ENCODE data around the gene PLCG2. TPM values are rescaled to one million over a fixed set of nuclear protein-coding genes. Genes with fewer than 3 reads are reported as not detected.
"Not testable (repeated sequence)": the region's sequence is repeated elsewhere in the genome, so short reads cannot be mapped to it uniquely, and the experiment has no call there.

The PLCG2 gene
- total RNA-seq, 1 experiment from 2014 or later = 1.5 TPM

GRCh38 chr16:81790277-81790676, 11.2 kb downstream of the PLCG2 start:
- DNase-seq (ENCODE audit: low read depth) = no peak

GRCh38 chr16:81790830-81791435, 11.8 kb downstream of the PLCG2 start:
- DNase-seq (ENCODE audit: low read depth) = no peak

GRCh38 chr16:81792828-81793227, 13.7 kb downstream of the PLCG2 start:
- no peak for DNase-seq (ENCODE audit: low read depth)

DNA sequence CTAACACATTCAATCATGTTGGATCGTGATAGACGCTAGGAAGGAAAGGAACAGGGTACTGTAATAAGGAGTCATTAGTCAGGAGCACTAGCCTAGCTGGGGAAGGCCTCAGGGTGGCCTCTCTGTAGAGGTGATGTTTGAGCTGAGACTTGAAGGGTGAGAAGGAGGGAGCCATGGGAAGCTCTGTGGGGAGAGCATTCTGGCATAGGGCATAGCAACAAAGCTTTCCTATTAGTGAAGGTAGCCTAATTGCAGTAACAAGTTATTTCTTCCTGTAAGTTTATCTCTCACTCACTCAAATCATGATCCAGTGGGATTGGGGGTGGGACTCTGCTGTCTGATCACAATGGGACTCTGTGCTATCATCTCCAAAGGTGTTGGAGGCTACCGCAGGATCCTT, 16.1 kb downstream of the PLCG2 start:
- no peak for DNase-seq (ENCODE audit: low read depth)

- no peak for DNase-seq (ENCODE audit: low read depth)
These were observed 16.9 kb downstream of the PLCG2 start for GRCh38 chr16:81796035-81796434.

DNA sequence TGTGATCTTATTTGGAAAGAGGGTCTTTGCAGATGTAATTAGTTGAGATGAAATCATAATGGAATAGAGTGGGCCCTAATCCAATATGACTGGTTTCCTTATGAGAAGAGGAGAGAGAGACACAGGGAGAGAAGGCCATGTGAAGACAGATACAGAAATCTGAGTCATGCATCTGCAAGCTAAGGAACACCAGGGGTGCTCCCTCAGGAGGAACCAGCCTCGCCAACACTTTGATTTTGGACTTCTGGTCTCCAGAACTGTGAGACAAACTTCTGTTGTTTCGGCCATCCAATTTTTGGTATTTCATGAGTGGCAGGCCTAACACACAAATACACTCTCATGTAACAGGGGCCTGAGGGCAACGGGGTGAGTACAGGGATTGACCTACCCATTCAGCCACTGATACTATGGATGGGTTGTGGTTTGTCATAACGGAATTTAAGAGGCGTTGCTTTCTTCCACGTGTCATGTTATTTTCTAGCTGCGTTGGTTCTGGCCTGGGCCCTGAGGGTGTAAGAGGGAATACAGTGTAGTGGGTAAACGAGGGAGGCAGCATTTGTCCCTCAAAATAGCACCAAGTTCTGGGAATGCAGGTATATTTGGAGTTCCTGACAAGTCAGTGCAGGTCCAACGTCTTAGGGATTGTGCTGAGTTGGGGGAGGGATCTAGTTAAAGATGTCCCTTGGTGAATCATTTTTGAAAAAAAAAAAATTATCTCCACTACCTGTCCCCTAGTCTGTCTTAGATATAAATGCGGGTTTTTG, 17.7 kb downstream of the PLCG2 start:
- no peak for DNase-seq (ENCODE audit: low read depth)

GRCh38 chr16:81797443-81797842, 18.4 kb downstream of the PLCG2 start:
- DNase-seq (ENCODE audit: low read depth) = no peak

GRCh38 chr16:81798311-81799137, 19.4 kb downstream of the PLCG2 start:
- DNase-seq (ENCODE audit: low read depth) = no peak

GRCh38 chr16:81799138-81799504, 20.0 kb downstream of the PLCG2 start:
- no peak for DNase-seq (ENCODE audit: low read depth)

DNA sequence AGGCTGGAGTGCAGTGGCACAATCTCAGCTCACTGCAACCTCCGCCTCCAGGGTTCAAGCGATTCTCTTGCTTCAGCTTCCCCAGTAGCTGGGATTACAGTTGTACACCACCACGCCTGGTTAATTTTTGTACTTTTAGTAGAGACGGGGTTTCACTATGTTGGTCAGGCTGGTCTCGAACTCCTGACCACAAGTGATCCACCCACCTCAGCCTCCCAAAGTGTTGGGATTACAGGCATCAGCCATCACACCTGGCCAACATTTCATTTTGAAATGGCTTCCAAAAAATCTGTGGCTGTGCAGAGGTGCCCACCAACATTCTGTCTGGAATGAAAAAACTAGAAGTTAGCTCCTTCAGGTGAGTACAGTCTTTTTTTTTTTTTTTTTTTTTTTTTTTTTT, 22.6 kb downstream of the PLCG2 start:
- DNase-seq (ENCODE audit: low read depth) = not testable (repeated sequence)

DNA sequence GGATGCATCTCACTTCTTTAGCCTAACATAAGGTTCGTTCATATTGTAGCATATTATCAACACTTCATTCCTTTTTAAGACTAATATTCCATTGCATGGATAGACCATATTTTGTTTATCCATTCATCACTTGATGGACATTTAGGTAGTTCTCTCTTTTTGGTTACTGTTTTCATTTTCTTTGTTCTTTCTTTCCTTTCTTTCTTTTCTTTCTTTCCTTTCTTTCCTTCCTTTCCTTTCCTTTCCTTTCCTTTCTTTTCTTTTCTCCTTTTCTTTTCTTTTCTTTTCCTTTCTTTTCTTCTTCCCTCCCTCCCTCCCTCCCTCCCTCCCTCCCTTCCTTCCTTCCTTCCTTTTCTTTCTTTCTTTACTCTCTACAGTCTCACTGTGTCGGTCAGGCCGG, 24.2 kb downstream of the PLCG2 start:
- DNase-seq (ENCODE audit: low read depth) = no peak

DNA sequence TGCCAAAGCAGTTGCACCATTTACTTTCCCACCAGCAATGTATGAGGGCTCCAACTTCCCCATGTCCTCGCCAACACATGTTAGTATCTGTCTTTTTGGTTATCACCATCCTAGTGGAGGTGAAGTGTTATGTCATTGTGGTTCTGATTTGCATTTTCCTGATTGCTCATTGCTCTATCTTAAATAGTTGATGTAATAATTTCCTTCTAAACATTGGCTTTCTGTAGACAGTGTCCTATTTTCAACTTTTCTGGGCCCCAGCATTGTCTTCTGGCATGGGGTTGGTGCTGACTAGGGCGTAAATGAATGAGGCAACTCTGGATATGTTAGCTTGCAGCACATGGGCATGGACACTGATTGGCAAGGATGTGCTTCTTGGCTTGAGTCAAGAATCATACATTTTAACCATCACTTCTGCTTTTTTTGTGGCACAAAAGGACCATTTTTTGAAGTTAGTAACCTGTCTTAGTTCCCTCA, 25.1 kb downstream of the PLCG2 start:
- no peak for DNase-seq (ENCODE audit: low read depth)

DNA sequence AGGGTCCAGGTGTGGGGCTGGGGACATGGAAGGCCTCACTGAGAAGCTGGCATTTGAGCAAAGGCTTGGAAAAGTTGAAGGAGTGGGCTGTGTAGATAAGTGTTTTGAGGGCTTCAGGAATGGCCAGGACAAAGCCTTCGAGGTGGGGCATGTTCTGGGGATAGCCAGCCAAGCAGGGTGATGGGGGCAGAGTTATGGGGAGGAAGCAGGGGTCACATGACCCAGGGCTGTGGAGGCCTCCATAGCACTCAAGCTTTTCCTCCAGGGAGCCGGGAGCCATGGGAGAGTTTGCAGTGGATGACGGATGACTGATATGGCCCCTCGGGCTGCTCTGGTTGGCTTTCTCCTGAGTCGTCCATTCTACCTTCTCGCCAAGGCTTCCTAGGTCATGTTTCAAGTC, 27.6 kb downstream of the PLCG2 start:
- DNase-seq (ENCODE audit: low read depth) = no peak

- DNase-seq (ENCODE audit: low read depth) = no peak
These were observed 28.8 kb downstream of the PLCG2 start for GRCh38 chr16:81807767-81808358.

GRCh38 chr16:81808933-81809480, 29.9 kb downstream of the PLCG2 start:
- DNase-seq (ENCODE audit: low read depth) = no peak

- no peak for DNase-seq (ENCODE audit: low read depth)
These were observed 30.5 kb downstream of the PLCG2 start for GRCh38 chr16:81809567-81809966.

GRCh38 chr16:81810361-81810760, 31.3 kb downstream of the PLCG2 start:
- no peak for DNase-seq (ENCODE audit: low read depth)

DNA sequence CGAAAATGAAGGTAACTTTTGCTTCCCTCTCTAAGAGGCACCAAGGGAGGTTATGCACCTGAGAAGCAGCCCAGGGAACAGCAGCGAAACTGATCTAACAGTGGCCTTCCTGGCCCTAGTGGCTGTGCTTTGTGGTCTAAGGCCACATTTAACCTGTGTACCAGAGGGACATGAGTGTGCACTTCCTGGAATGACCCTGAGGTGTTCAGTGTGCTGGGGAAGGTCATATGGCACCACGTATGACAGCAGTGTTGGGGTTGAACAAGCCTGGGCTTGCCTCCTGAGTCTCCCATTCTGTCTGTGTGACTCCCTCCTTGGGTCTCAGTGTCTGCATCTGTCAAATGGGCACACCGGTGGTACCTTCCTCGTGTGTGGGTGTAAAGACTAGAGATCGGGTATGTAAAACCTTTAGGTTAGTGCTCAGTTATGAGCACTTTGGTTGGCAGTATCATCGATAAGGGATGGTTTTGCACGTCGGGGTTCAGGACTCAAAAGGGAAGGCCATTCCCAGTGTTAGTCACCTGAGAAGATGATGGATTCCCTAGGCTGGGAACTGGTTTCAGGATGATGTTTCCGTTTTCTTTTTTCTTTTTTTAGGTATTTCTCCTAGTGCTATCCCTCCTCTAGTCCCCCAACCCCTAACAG, 31.9 kb downstream of the PLCG2 start:
- DNase-seq (ENCODE audit: low read depth) = no peak

DNA sequence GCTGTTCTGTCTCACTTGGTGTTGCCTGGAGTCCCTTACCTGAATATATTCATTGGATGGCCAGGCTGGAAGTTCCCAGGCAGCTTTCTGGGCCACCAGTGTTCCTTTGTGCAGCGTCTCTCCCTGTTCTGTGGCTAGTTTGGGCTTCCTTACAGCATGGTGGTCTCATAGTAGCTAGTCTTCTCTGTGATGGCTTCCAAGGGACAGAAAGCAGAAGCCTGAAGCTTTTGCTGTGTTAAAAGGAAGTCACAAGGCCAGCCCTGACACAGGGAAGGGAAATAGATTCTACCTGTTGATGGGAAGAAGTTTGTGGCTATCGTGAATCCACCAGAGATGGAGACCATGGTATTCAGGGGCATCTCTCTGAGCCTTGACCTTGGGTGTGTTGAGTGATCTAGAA, 34.6 kb downstream of the PLCG2 start:
- DNase-seq (ENCODE audit: low read depth) = no peak

GRCh38 chr16:81814751-81815428, 35.8 kb downstream of the PLCG2 start:
- DNase-seq (ENCODE audit: low read depth) = no peak

DNA sequence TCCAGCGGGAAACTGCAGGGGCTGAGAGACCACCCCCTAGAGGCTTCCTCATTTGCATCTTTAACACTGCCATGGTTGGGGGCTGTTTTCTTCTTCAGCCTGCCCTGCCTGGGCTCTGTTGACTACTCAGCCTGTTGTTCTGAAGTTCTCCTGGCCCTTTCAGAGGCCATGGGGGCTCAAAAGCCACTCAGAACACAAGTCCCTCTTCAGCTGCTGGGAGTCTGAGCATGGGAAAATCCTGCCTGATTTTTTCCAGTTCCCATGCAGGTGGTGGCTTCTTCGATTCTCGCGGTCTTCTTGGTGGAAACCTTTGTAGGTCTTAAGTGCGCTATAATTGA, 36.3 kb downstream of the PLCG2 start:
- DNase-seq (ENCODE audit: low read depth) = no peak

Data from Daoy (cell line).